ENCODE results near the gene PDE8B. TPM values are rescaled to one million over a fixed set of nuclear protein-coding genes. Genes with fewer than 3 reads are reported as not detected.

The PDE8B gene
- polyA plus RNA-seq (2012; ENCODE audit: insufficient read depth, insufficient read length) = 1.2 TPM

- no peak for DNase-seq (ENCODE audit: low read depth, low spot score)
- H3K4me3 ChIP-seq (ENCODE audit: low read length) = no peak within 1 kb of the TSS; the same call in 1 of the 2 replicates
These were observed at the start of gene PDE8B for GRCh38 chr5:77210091-77210963. PDE8B (plus strand) TSS chr5:77210680; CDS start chr5:77210926, 246 bp downstream.

GRCh38 chr5:77163453-77163852 is 47.0 kb upstream of the PDE8B start:
- no peak overlapping the region for H3K4me3 ChIP-seq (ENCODE audit: low read length)
- no peak for DNase-seq (ENCODE audit: low read depth, low spot score)

- DNase-seq (ENCODE audit: low read depth, low spot score) = no peak
- no peak overlapping the region for H3K4me3 ChIP-seq (ENCODE audit: low read length)
These were observed 43.4 kb upstream of the PDE8B start for GRCh38 chr5:77167063-77167462.

GRCh38 chr5:77167695-77168121 is 42.8 kb upstream of the PDE8B start:
- DNase-seq (ENCODE audit: low read depth, low spot score) = no peak
- no peak overlapping the region for H3K4me3 ChIP-seq (ENCODE audit: low read length)

GRCh38 chr5:77168161-77168878 is 42.2 kb upstream of the PDE8B start:
- H3K4me3 ChIP-seq (ENCODE audit: low read length) = no peak overlapping the region
- DNase-seq (ENCODE audit: low read depth, low spot score) = no peak

- no peak for DNase-seq (ENCODE audit: low read depth, low spot score)
- no peak overlapping the region for H3K4me3 ChIP-seq (ENCODE audit: low read length)
These were observed 41.6 kb upstream of the PDE8B start for GRCh38 chr5:77168879-77169244.

GRCh38 chr5:77170196-77170890 is 40.1 kb upstream of the PDE8B start:
- no peak for DNase-seq (ENCODE audit: low read depth, low spot score)

GRCh38 chr5:77171141-77171910 is 39.2 kb upstream of the PDE8B start:
- H3K4me3 ChIP-seq (ENCODE audit: low read length) = no peak overlapping the region
- no peak for DNase-seq (ENCODE audit: low read depth, low spot score)

More at GRCh38 chr5:77170196-77170890, 40.1 kb upstream of the PDE8B start:
- no peak overlapping the region for H3K4me3 ChIP-seq (ENCODE audit: low read length)

- H3K4me3 ChIP-seq (ENCODE audit: low read length) = no peak overlapping the region
- no peak for DNase-seq (ENCODE audit: low read depth, low spot score)
These were observed 37.7 kb upstream of the PDE8B start for GRCh38 chr5:77172713-77173328.

- no peak for DNase-seq (ENCODE audit: low read depth, low spot score)
- H3K4me3 ChIP-seq (ENCODE audit: low read length) = no peak overlapping the region
These were observed 36.0 kb upstream of the PDE8B start for GRCh38 chr5:77174526-77174925.

- DNase-seq (ENCODE audit: low read depth, low spot score) = no peak
- H3K4me3 ChIP-seq (ENCODE audit: low read length) = no peak overlapping the region
These were observed 35.2 kb upstream of the PDE8B start for GRCh38 chr5:77175231-77175630.

- H3K4me3 ChIP-seq (ENCODE audit: low read length) = no peak overlapping the region
- DNase-seq (ENCODE audit: low read depth, low spot score) = no peak
These were observed 34.1 kb upstream of the PDE8B start for GRCh38 chr5:77176429-77176828.

- H3K4me3 ChIP-seq (ENCODE audit: low read length) = no peak overlapping the region
- DNase-seq (ENCODE audit: low read depth, low spot score) = no peak
These were observed 32.9 kb upstream of the PDE8B start for GRCh38 chr5:77177576-77177975.

- H3K4me3 ChIP-seq (ENCODE audit: low read length) = no peak overlapping the region
- DNase-seq (ENCODE audit: low read depth, low spot score) = no peak
These were observed 30.1 kb upstream of the PDE8B start for GRCh38 chr5:77180167-77181081.

- H3K4me3 ChIP-seq (ENCODE audit: low read length) = no peak overlapping the region
- DNase-seq (ENCODE audit: low read depth, low spot score) = no peak
These were observed 29.3 kb upstream of the PDE8B start for GRCh38 chr5:77181173-77181572.

GRCh38 chr5:77181596-77182304 is 28.7 kb upstream of the PDE8B start:
- DNase-seq (ENCODE audit: low read depth, low spot score) = no peak
- no peak overlapping the region for H3K4me3 ChIP-seq (ENCODE audit: low read length)

- DNase-seq (ENCODE audit: low read depth, low spot score) = no peak
- no peak overlapping the region for H3K4me3 ChIP-seq (ENCODE audit: low read length)
These were observed 28.1 kb upstream of the PDE8B start for GRCh38 chr5:77182367-77182766.

Measured in Jurkat, Clone E6-1 (cell line).